T-helper 1 cell treated with Interleukin-12 subunit alpha and Interleukin-12 subunit beta and Interleukin-4 antibody, amounts not matched to agents 30 μg/mL and 1 μg/mL, for 36 hours (primary cell): ENCODE results near the gene HSD11B2.

Experiments used
- H3K27ac Mint-ChIP-seq: one replicate; pipeline ENCODE4 v1.8.0; 2021; ENCODE audit warnings: mild to moderate bottlenecking, mixed read lengths
- H3K27me3 Mint-ChIP-seq: one replicate; pipeline ENCODE4 v1.8.0; 2021; ENCODE audit warnings: low read depth, mixed read lengths
- H3K36me3 Mint-ChIP-seq: one replicate; pipeline ENCODE4 v1.8.0; 2021; ENCODE audit warnings: low read depth, mixed read lengths
- H3K4me1 Mint-ChIP-seq: one replicate; pipeline ENCODE4 v1.8.0; 2021; ENCODE audit warnings: low read depth, mixed read lengths
- H3K4me3 Mint-ChIP-seq: one replicate; pipeline ENCODE4 v1.8.0; 2021; ENCODE audit warnings: mild to moderate bottlenecking, moderate library complexity, mixed read lengths
- H3K9me3 Mint-ChIP-seq: one replicate; pipeline ENCODE4 v1.8.0; 2021; ENCODE audit warnings: mixed read lengths

Gene HSD11B2

GRCh38 chr16:67393788-67394154, 37.1 kb upstream of the HSD11B2 start:
- no peaks in the 10 kb centered on the region for H3K9me3 Mint-ChIP-seq
- H3K27me3 Mint-ChIP-seq = peaks cover 41% of the 10 kb centered on the region
- H3K36me3 Mint-ChIP-seq = no peaks in the 10 kb centered on the region
- no peak overlapping the region for H3K27ac Mint-ChIP-seq
- H3K4me3 Mint-ChIP-seq = no peak overlapping the region
- peaks cover 8% of the 10 kb centered on the region for H3K4me1 Mint-ChIP-seq

- no peaks in the 10 kb centered on the region for H3K36me3 Mint-ChIP-seq
- H3K9me3 Mint-ChIP-seq = no peaks in the 10 kb centered on the region
- peaks cover 8% of the 10 kb centered on the region for H3K4me1 Mint-ChIP-seq
- H3K4me3 Mint-ChIP-seq = peak overlapping the region; percentile 25
- H3K27me3 Mint-ChIP-seq = peaks cover 41% of the 10 kb centered on the region
- no peak overlapping the region for H3K27ac Mint-ChIP-seq
Observed at GRCh38 chr16:67394155-67395104, 36.5 kb upstream of the HSD11B2 start.

GRCh38 chr16:67395105-67395457, 35.8 kb upstream of the HSD11B2 start:
- H3K27me3 Mint-ChIP-seq = peaks cover 41% of the 10 kb centered on the region
- H3K36me3 Mint-ChIP-seq = no peaks in the 10 kb centered on the region
- no peak overlapping the region for H3K4me3 Mint-ChIP-seq
- H3K27ac Mint-ChIP-seq = no peak overlapping the region
- peaks cover 8% of the 10 kb centered on the region for H3K4me1 Mint-ChIP-seq
- no peaks in the 10 kb centered on the region for H3K9me3 Mint-ChIP-seq

GRCh38 chr16:67395458-67396158, 35.3 kb upstream of the HSD11B2 start:
- Mint-ChIP-seq H3K36me3 (no peaks in the 10 kb centered on the region), H3K9me3 (no peaks in the 10 kb centered on the region), H3K27ac (no peak overlapping the region), H3K4me1 (peaks cover 8% of the 10 kb centered on the region), H3K4me3 (no peak overlapping the region), H3K27me3 (peaks cover 38% of the 10 kb centered on the region)

- no peaks in the 10 kb centered on the region for H3K9me3 Mint-ChIP-seq
- peaks cover 8% of the 10 kb centered on the region for H3K4me1 Mint-ChIP-seq
- peaks cover 30% of the 10 kb centered on the region for H3K27me3 Mint-ChIP-seq
- no peaks in the 10 kb centered on the region for H3K36me3 Mint-ChIP-seq
- no peak overlapping the region for H3K4me3 Mint-ChIP-seq
- H3K27ac Mint-ChIP-seq = no peak overlapping the region
Observed at GRCh38 chr16:67396159-67397035, 34.5 kb upstream of the HSD11B2 start.

- no peak overlapping the region for H3K4me3 Mint-ChIP-seq
- H3K36me3 Mint-ChIP-seq = no peaks in the 10 kb centered on the region
- no peaks in the 10 kb centered on the region for H3K9me3 Mint-ChIP-seq
- peaks cover 8% of the 10 kb centered on the region for H3K4me1 Mint-ChIP-seq
- H3K27ac Mint-ChIP-seq = no peak overlapping the region
- peaks cover 30% of the 10 kb centered on the region for H3K27me3 Mint-ChIP-seq
Observed at GRCh38 chr16:67397036-67397801, 33.7 kb upstream of the HSD11B2 start.

GRCh38 chr16:67397812-67398545, 32.9 kb upstream of the HSD11B2 start:
- Mint-ChIP-seq H3K27me3 (peaks cover 26% of the 10 kb centered on the region), H3K9me3 (no peaks in the 10 kb centered on the region), H3K4me1 (peaks cover 8% of the 10 kb centered on the region), H3K36me3 (no peaks in the 10 kb centered on the region), H3K27ac (no peak overlapping the region), H3K4me3 (no peak overlapping the region)

- H3K9me3 Mint-ChIP-seq = no peaks in the 10 kb centered on the region
- H3K27ac Mint-ChIP-seq = no peak overlapping the region
- H3K4me1 Mint-ChIP-seq = peaks cover 8% of the 10 kb centered on the region
- H3K4me3 Mint-ChIP-seq = no peak overlapping the region
- peaks cover 23% of the 10 kb centered on the region for H3K27me3 Mint-ChIP-seq
- no peaks in the 10 kb centered on the region for H3K36me3 Mint-ChIP-seq
Observed at GRCh38 chr16:67398546-67399217, 32.2 kb upstream of the HSD11B2 start.

- H3K27me3 Mint-ChIP-seq = peaks cover 17% of the 10 kb centered on the region
- H3K36me3 Mint-ChIP-seq = no peaks in the 10 kb centered on the region
- H3K4me3 Mint-ChIP-seq = no peak overlapping the region
- no peaks in the 10 kb centered on the region for H3K9me3 Mint-ChIP-seq
- peaks cover 4% of the 10 kb centered on the region for H3K4me1 Mint-ChIP-seq
- H3K27ac Mint-ChIP-seq = no peak overlapping the region
Observed at GRCh38 chr16:67399218-67399733, 31.6 kb upstream of the HSD11B2 start.

- H3K4me3 Mint-ChIP-seq = no peak overlapping the region
- no peak overlapping the region for H3K27ac Mint-ChIP-seq
- H3K9me3 Mint-ChIP-seq = no peaks in the 10 kb centered on the region
- H3K27me3 Mint-ChIP-seq = peaks cover 16% of the 10 kb centered on the region
- H3K36me3 Mint-ChIP-seq = no peaks in the 10 kb centered on the region
- H3K4me1 Mint-ChIP-seq = peaks cover 3% of the 10 kb centered on the region
Observed at GRCh38 chr16:67399749-67400704, 30.9 kb upstream of the HSD11B2 start.

GRCh38 chr16:67400901-67401300, 30.0 kb upstream of the HSD11B2 start:
- Mint-ChIP-seq H3K36me3 (no peaks in the 10 kb centered on the region), H3K9me3 (no peaks in the 10 kb centered on the region), H3K27ac (no peak overlapping the region), H3K4me3 (no peak overlapping the region), H3K4me1 (no peaks in the 10 kb centered on the region), H3K27me3 (peaks cover 9% of the 10 kb centered on the region)

- no peak overlapping the region for H3K27ac Mint-ChIP-seq
- H3K4me3 Mint-ChIP-seq = no peak overlapping the region
- H3K27me3 Mint-ChIP-seq = peaks cover 8% of the 10 kb centered on the region
- no peaks in the 10 kb centered on the region for H3K36me3 Mint-ChIP-seq
- no peaks in the 10 kb centered on the region for H3K9me3 Mint-ChIP-seq
- no peaks in the 10 kb centered on the region for H3K4me1 Mint-ChIP-seq
Observed at GRCh38 chr16:67403976-67404555, 26.9 kb upstream of the HSD11B2 start.
